Lower leg skin (tissue), 3 donors: ENCODE results near the gene TNFRSF13B.

Experiments used
- POLR2A ChIP-seq, 2 donors: fragments of 450-650 bp; IDR thresholded peaks; one replicate each; pipeline ENCODE4 v1.6.1; 2016 to 2017; ENCODE audit warnings: antibody characterized with exemption in 2 of 2, mild to moderate bottlenecking in 1 of 2, moderate library complexity in 1 of 2
- TF ChIP-seq, protein P1 (sequence below), 3 donors: fragments of 450-650 bp; IDR thresholded peaks; one replicate each; pipeline ENCODE4 v1.5.1; 2016; ENCODE audit warnings: antibody characterized with exemption in 3 of 3, mild to moderate bottlenecking in 3 of 3, moderate library complexity in 2 of 3

DNA sequence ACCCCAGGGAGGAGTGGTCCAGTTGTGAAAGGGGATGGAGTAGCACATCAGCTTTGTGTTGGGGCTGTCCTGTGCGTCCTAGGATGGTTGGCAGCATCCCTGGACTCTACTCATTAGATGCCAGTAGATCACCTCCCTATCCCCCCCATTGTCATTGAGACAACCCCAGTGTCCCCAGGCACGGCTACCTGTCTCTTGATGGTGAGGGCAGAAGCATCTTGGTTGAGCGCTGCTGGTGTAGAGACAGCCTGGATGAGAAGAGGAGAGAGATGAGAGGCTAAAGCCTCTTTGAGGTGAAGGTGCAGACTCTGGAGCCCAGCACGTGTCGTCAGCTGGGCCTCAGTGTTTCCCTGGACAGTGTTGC lies 55.4 kb downstream of the TNFRSF13B start:
- TF ChIP-seq, protein P1, sequence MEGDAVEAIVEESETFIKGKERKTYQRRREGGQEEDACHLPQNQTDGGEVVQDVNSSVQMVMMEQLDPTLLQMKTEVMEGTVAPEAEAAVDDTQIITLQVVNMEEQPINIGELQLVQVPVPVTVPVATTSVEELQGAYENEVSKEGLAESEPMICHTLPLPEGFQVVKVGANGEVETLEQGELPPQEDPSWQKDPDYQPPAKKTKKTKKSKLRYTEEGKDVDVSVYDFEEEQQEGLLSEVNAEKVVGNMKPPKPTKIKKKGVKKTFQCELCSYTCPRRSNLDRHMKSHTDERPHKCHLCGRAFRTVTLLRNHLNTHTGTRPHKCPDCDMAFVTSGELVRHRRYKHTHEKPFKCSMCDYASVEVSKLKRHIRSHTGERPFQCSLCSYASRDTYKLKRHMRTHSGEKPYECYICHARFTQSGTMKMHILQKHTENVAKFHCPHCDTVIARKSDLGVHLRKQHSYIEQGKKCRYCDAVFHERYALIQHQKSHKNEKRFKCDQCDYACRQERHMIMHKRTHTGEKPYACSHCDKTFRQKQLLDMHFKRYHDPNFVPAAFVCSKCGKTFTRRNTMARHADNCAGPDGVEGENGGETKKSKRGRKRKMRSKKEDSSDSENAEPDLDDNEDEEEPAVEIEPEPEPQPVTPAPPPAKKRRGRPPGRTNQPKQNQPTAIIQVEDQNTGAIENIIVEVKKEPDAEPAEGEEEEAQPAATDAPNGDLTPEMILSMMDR (IDR thresholded peaks at IDR 0.05) = no peak
- no peak for TF ChIP-seq POLR2A (IDR thresholded peaks at IDR 0.05)
